LNCAP (cell line): ENCODE results near the gene GNA12.

ENCODE experiments used
- CTCF ChIP-seq: fragments of 450-650 bp; IDR thresholded peaks from 2 replicates; pipeline ENCODE4 v1.5.1; 2017; ENCODE audit warnings: mild to moderate bottlenecking

Gene GNA12

GRCh38 chr7:2812831-2813230, 31.3 kb downstream of the GNA12 start:
- TF ChIP-seq CTCF = no peak

GRCh38 chr7:2812114-2812487, 32.0 kb downstream of the GNA12 start:
- TF ChIP-seq CTCF = no peak

- no peak for TF ChIP-seq CTCF
These were observed 32.5 kb downstream of the GNA12 start for GRCh38 chr7:2811476-2812113.

- no peak for TF ChIP-seq CTCF
These were observed 33.3 kb downstream of the GNA12 start for GRCh38 chr7:2810682-2811415.

- TF ChIP-seq CTCF = no peak
These were observed 34.0 kb downstream of the GNA12 start for GRCh38 chr7:2809903-2810625.

GRCh38 chr7:2808891-2809665, 35.0 kb downstream of the GNA12 start:
- TF ChIP-seq CTCF = no peak
